ENCODE results near the gene S1PR4. TPM values are rescaled to one million over a fixed set of nuclear protein-coding genes. Genes with fewer than 3 reads are reported as not detected.

The S1PR4 gene
- total and polyA plus RNA-seq, 2 experiments from 2014 or later, result not detected

DNA sequence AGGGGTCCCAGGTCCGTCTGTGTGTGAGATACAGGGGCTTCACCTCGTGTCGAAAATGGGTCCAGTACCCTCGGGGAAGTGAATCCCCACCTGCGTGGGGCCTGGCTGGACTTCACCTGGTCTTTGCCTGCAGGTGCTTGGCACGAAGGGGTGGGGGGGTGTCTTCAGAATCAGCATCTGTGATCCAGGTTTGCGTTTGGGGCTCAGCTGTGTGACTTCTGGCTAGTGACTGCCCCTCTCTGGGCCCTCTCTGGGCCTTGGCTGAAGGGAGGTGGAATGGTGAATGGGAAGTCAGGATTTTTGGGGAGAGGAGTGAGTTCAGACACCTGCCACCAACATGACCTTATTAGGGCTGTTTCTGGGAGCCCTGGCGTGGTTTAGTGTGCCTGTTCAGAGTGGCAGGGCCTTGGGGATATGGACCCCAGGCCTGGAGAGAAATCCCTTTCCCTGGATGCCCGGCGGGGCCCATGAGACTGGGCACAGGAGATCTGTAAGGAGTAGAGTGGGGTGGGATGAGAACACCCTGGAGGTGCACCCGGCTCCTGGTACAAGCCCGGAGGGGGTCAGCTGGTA lies 48.6 kb downstream of the S1PR4 start:
- H3K4me3 ChIP-seq, result no peak overlapping the region
- H3K36me3 ChIP-seq, result no peaks in the 10 kb centered on the region
- DNase-seq (ENCODE audit: low read depth in 1 of 2, low spot score in 1 of 2), result no peak
- H3K9me3 ChIP-seq (ENCODE audit: low read depth), result no peaks in the 10 kb centered on the region
- H3K27me3 ChIP-seq, result peaks cover 71% of the 10 kb centered on the region
- no peaks in the 10 kb centered on the region for H3K4me1 ChIP-seq (ENCODE audit: low read depth)
- TF ChIP-seq, protein P1, sequence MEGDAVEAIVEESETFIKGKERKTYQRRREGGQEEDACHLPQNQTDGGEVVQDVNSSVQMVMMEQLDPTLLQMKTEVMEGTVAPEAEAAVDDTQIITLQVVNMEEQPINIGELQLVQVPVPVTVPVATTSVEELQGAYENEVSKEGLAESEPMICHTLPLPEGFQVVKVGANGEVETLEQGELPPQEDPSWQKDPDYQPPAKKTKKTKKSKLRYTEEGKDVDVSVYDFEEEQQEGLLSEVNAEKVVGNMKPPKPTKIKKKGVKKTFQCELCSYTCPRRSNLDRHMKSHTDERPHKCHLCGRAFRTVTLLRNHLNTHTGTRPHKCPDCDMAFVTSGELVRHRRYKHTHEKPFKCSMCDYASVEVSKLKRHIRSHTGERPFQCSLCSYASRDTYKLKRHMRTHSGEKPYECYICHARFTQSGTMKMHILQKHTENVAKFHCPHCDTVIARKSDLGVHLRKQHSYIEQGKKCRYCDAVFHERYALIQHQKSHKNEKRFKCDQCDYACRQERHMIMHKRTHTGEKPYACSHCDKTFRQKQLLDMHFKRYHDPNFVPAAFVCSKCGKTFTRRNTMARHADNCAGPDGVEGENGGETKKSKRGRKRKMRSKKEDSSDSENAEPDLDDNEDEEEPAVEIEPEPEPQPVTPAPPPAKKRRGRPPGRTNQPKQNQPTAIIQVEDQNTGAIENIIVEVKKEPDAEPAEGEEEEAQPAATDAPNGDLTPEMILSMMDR (IDR thresholded peaks at IDR 0.05; ENCODE audit: low read depth, low read length), result no peak
- H3K27ac ChIP-seq, result no peak overlapping the region

DNA sequence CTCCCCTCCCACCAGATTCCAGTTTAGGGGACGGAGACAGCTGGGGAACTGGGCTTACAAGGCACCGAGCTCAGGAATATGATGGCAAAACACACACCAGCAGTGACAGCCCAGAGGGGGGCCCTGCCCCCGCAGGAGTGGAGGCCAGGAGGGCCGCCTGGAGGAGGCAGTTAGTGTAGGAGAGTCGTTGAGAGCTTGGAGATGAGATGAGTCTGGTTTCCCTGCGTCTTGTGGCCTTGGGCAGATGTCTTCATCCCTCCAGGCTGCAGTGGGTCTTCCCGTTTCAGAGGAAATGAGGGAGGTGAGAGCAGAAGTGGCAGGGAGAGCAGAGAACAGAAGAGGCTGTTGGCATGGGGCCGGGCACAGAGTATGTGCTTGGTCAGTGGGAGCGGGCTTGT lies 50.8 kb downstream of the S1PR4 start:
- no peak for DNase-seq (ENCODE audit: low read depth in 1 of 2, low spot score in 1 of 2)
- Histone ChIP-seq H3K27me3 (peaks cover 66% of the 10 kb centered on the region), H3K4me3 (no peak overlapping the region), H3K9me3 (ENCODE audit: low read depth) (no peaks in the 10 kb centered on the region), H3K36me3 (no peaks in the 10 kb centered on the region), H3K27ac (no peak overlapping the region), H3K4me1 (ENCODE audit: low read depth) (no peaks in the 10 kb centered on the region)
- TF ChIP-seq, protein P1 (IDR thresholded peaks at IDR 0.05; ENCODE audit: low read depth, low read length), result no peak

Other genes starting within 250 kb of the S1PR4 start
- gene ZNF77, start 233.8 kb upstream of the S1PR4 start, total RNA-seq, result 4.4 and 4.7 TPM in 2 replicates
- gene ZNF77, start 233.8 kb upstream of the S1PR4 start, polyA plus RNA-seq, result 2.6 and 7.7 TPM in 2 replicates
- 30.3 and 35.4 TPM in 2 replicates for gene TLE6, start 201.2 kb upstream of the S1PR4 start, total RNA-seq
- 42.8 and 45.8 TPM in 2 replicates for gene TLE6, start 201.2 kb upstream of the S1PR4 start, polyA plus RNA-seq
- gene TLE2, start 149.5 kb upstream of the S1PR4 start, total RNA-seq, result 71.1 and 95.9 TPM in 2 replicates
- 102 and 105 TPM in 2 replicates for gene TLE2, start 149.5 kb upstream of the S1PR4 start, polyA plus RNA-seq
- gene TLE5, start 116.3 kb upstream of the S1PR4 start, total RNA-seq, result 612 and 690 TPM in 2 replicates
- 446 and 487 TPM in 2 replicates for gene TLE5, start 116.3 kb upstream of the S1PR4 start, polyA plus RNA-seq
- gene GNA11, start 84.4 kb upstream of the S1PR4 start, total RNA-seq, result 36.5 and 47.5 TPM in 2 replicates
- gene GNA11, start 84.4 kb upstream of the S1PR4 start, polyA plus RNA-seq, result 60.8 and 63.3 TPM in 2 replicates
- 0.12 TPM in 1 of 2 replicates, not detected in the other for gene GNA15, start 42.7 kb upstream of the S1PR4 start, total RNA-seq
- gene GNA15, start 42.7 kb upstream of the S1PR4 start, polyA plus RNA-seq, result not detected in 2 replicates
- gene NCLN, start 7.2 kb downstream of the S1PR4 start, total RNA-seq, result 30.6 and 40.0 TPM in 2 replicates
- gene NCLN, start 7.2 kb downstream of the S1PR4 start, polyA plus RNA-seq, result 36.2 and 55.7 TPM in 2 replicates
- 3.1 and 8.4 TPM in 2 replicates for gene CELF5, start 45.9 kb downstream of the S1PR4 start, total RNA-seq
- gene CELF5, start 45.9 kb downstream of the S1PR4 start, polyA plus RNA-seq, result 4.5 and 7.2 TPM in 2 replicates
- gene NFIC, start 187.8 kb downstream of the S1PR4 start, total RNA-seq, result 29.4 and 46.1 TPM in 2 replicates
- gene NFIC, start 187.8 kb downstream of the S1PR4 start, polyA plus RNA-seq, result 32.7 and 42.2 TPM in 2 replicates